ENCODE data around the gene TTC1.

TTC1 gene

DNA sequence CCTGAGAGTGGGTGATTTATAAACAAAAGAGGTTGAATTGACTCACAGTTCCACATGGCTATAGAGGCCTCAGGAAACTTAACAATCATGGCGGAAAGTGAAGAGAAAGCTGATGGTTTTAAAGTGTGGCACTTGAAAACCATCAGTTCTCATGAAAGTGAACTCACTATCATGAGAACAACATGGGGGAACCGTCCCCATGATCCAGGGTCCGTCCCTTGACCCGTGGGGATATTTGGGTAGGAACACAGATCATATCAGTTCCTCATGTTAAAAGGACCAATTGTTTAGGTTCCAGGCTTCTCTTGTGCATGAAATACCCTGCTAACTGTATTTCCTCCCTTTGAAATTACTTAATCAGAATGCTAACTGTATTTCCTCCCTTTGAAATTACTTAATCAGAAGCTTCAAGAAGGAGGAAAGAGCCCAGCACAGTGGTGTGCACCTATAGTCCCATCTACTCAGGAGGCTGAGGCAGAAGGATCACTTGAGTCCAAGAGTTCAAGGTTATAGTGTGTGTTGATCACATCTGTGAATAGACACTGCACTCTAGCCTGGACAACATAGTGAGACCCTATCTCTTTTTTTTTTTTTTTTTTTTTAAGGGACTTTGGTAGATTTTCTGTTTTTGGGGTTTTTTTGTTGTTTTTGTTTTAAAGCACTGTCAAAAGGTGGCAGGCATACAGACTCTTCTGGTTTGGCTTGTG lies 24.8 kb downstream of the TTC1 start:
- no peak for TF ChIP-seq CTCF (IDR thresholded peaks at IDR 0.05; ENCODE audit: extremely low read depth, missing control alignments)
- no peak for DNase-seq (ENCODE audit: low spot score)

GRCh38 chr5:160036243-160036642 lies 27.3 kb downstream of the TTC1 start:
- DNase-seq (ENCODE audit: low spot score) = no peak
- TF ChIP-seq CTCF (IDR thresholded peaks at IDR 0.05; ENCODE audit: extremely low read depth, missing control alignments) = no peak

GRCh38 chr5:160036884-160037283 lies 27.9 kb downstream of the TTC1 start:
- no peak for TF ChIP-seq CTCF (IDR thresholded peaks at IDR 0.05; ENCODE audit: extremely low read depth, missing control alignments)
- no peak for DNase-seq (ENCODE audit: low spot score)

GRCh38 chr5:160039810-160040470 lies 31.0 kb downstream of the TTC1 start:
- TF ChIP-seq CTCF (IDR thresholded peaks at IDR 0.05; ENCODE audit: extremely low read depth, missing control alignments) = no peak
- no peak for DNase-seq (ENCODE audit: low spot score)

GRCh38 chr5:160040471-160040835 lies 31.5 kb downstream of the TTC1 start:
- TF ChIP-seq CTCF (IDR thresholded peaks at IDR 0.05; ENCODE audit: extremely low read depth, missing control alignments) = no peak

GRCh38 chr5:160042671-160043070 lies 33.7 kb downstream of the TTC1 start:
- TF ChIP-seq CTCF (IDR thresholded peaks at IDR 0.05; ENCODE audit: extremely low read depth, missing control alignments) = no peak
- no peak for DNase-seq (ENCODE audit: low spot score)

More at GRCh38 chr5:160040471-160040835, 31.5 kb downstream of the TTC1 start:
- DNase-seq (ENCODE audit: low spot score) = no peak

DNA sequence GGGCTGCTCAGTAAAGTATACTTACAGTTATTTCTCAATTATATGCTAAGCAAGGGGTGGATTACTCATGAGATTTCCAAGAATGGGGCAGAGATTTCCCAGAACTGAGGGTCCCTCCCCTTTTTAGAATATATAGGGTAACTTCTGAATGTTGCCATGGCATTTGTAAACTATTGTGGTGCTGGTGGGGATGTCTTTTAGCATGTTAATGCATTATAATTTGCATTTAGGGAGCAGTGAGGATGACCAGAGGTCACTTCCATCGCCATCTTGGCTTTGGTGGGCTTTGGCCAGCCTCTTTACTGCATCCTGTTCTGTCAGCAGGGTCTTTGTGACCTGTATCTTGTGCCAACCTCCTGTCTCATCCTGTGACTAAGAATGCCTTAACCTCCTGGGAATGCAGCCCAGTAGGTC lies 35.5 kb downstream of the TTC1 start:
- no peak for DNase-seq (ENCODE audit: low spot score)
- TF ChIP-seq CTCF (IDR thresholded peaks at IDR 0.05; ENCODE audit: extremely low read depth, missing control alignments) = no peak
